MCF 10A (cell line): ENCODE measurements around the gene GOLGA2. TPM values are rescaled to one million over a fixed set of nuclear protein-coding genes. Genes with fewer than 3 reads are reported as not detected.

Experiments used
- BruUV-seq: library from RNA; stranded (reverse); fragments of 400-500 nt; replicated peaks from 2 replicates; lab custom pipeline; 2021; lab: Mats Ljungman, UMichigan
- CTCF ChIA-PET: fragments of 300-600 bp; sonication (Branson Sonifier 250); formaldehyde crosslinking; extraction: SDS; loops from one replicate; lab custom pipeline; 2021; ENCODE audit warnings: antibody characterized with exemption, inconsistent platforms; lab: Yijun Ruan, JAX
- POLR2A ChIA-PET: fragments of 300-600, 350-650 bp; sonication (Branson Sonifier 250); formaldehyde crosslinking; extraction: SDS; loops from one replicate; lab custom pipeline; 2020; ENCODE audit warnings: antibody characterized with exemption, inconsistent platforms; lab: Yijun Ruan, JAX
- DNase-seq: peaks from one replicate; pipeline ENCODE4 v3.0.0-alpha.2; 2018; ENCODE audit not compliant: unreplicated experiment
- H3K27ac Mint-ChIP-seq: one replicate; pipeline ENCODE4 v1.8.0; 2022; ENCODE audit warnings: mild to moderate bottlenecking, low read depth, mixed read lengths; ENCODE audit not compliant: unreplicated experiment
- H3K27me3 Mint-ChIP-seq: one replicate; pipeline ENCODE4 v1.8.0; 2022; ENCODE audit warnings: mixed read lengths; ENCODE audit not compliant: insufficient read depth, unreplicated experiment
- H3K36me3 Mint-ChIP-seq: one replicate; pipeline ENCODE4 v1.8.0; 2022; ENCODE audit warnings: mild to moderate bottlenecking, moderate library complexity, mixed read lengths; ENCODE audit not compliant: insufficient read depth, unreplicated experiment
- H3K4me1 Mint-ChIP-seq: one replicate; pipeline ENCODE4 v1.8.0; 2022; ENCODE audit warnings: mixed read lengths; ENCODE audit not compliant: insufficient read depth, unreplicated experiment
- H3K4me3 Mint-ChIP-seq: one replicate; pipeline ENCODE4 v1.8.0; 2022; ENCODE audit warnings: mild to moderate bottlenecking, moderate library complexity, mixed read lengths; ENCODE audit not compliant: unreplicated experiment
- H3K9me3 Mint-ChIP-seq: one replicate; pipeline ENCODE4 v1.8.0; 2022; ENCODE audit warnings: mixed read lengths; ENCODE audit not compliant: unreplicated experiment
- CTCF ChIP-seq: fragments of 200-600 bp; IDR thresholded peaks from one replicate; pipeline ENCODE4 v1.8.0; 2022; ENCODE audit warnings: antibody characterized with exemption, mild to moderate bottlenecking; ENCODE audit not compliant: unreplicated experiment
- intact Hi-C: fragments of 100-400 bp; cut with micrococcal nuclease; formaldehyde crosslinking; loops from 2 replicates; pipeline ENCODE4 v1.14.1; 2022
- microRNA-seq: library from miRNA; unstranded; fragments of <30 nt; microRNA quantifications from one replicate; pipeline ENCODE4 v1.2.0, GENCODE V29; 2022
- total RNA-seq: library from RNA; stranded (reverse); gene quantifications from 2 replicates; pipeline ENCODE4 v1.2.3, GENCODE V29; 2022

GOLGA2 gene
- total RNA-seq, 1 experiment from 2014 or later, result 124 TPM

DNA sequence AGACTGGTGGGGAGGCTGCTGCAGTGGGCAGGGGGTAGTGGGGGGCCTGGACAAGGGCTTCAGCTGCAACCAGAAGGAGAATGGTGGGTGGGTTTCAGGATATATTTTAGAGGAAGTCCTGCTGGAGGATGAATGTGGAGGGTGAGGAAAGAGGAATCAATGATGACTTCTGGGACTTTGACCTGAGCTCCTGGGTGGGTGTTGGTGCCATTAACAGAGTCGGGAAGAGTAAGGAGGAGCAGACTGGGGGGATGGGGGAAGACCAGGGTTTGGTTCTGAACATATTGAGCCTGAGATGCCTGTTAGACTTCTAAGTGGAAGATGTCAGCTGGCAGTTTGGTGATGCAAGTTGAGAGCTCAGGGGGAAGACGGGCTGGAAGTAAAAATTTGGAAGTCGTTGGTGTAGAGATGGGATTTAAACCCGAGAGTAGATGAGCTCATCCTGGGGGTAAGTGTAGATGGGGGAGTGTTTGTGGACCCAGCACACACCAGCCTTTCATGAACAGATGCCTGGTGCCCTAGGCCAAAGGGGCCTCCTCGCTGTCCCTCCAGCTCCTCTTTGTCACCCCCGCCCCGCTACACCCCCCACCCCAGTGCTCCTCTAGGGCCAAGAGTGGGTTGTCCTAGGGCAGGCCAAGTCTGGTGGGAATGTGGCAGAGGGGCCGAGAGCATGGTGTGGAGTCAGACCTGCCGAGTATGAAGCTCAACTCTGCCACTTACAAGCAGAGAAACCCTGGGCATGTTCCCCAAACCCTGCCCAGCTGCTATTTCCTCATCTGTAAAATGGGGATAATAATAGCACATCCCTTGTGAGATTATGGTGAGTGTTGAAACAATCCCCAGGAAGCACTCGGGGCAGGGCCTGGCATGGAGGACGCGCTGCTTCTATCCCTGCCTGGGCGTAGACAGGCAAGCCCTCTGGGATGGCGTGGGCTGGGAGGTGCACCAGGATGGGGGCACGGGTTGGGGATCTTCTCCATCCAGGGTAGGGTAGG is 68.6 kb downstream of the GOLGA2 start:
- POLR2A ChIA-PET, result interaction anchor here (1.0 kb wide), 1 partner anchor 12 kb away, joined by 3 read pairs; no protein-coding TSS in a partner anchor
- no peak for TF ChIP-seq CTCF
- CTCF ChIA-PET, result interaction anchor here (0.7 to 1.7 kb wide), 3 partner anchors 32 to 88 kb away, joined by 3 to 5 read pairs (median 3); no protein-coding TSS in a partner anchor
- Mint-ChIP-seq H3K9me3 (no peaks in the 10 kb centered on the region), H3K36me3 (no peaks in the 10 kb centered on the region), H3K27me3 (peaks cover 39% of the 10 kb centered on the region), H3K4me1 (peaks cover 5% of the 10 kb centered on the region), H3K4me3 (no peak overlapping the region), H3K27ac (no peak overlapping the region)
- intact Hi-C loops, result no loop called here
- BruUV-seq, result no TSS peak
- DNase-seq, result no peak

- Mint-ChIP-seq H3K4me3 (no peak overlapping the region), H3K36me3 (no peaks in the 10 kb centered on the region), H3K27ac (no peak overlapping the region), H3K27me3 (peaks cover 32% of the 10 kb centered on the region), H3K4me1 (peaks cover 5% of the 10 kb centered on the region), H3K9me3 (no peaks in the 10 kb centered on the region)
- ChIA-PET POLR2A (interaction anchor here (1.0 kb wide), 1 partner anchor 12 kb away, joined by 3 read pairs; no protein-coding TSS in a partner anchor), CTCF (interaction anchor here (1.0 to 1.7 kb wide), 2 partner anchors 32 to 88 kb away, joined by 3 to 5 read pairs; no protein-coding TSS in a partner anchor)
- TF ChIP-seq CTCF, result no peak
- intact Hi-C loops, result no loop called here
- no peak for DNase-seq
- no TSS peak for BruUV-seq
Measured at GRCh38 chr9:128206484-128206883, 69.3 kb downstream of the GOLGA2 start.

Small RNAs within 50 kb of the gene (microRNA-seq; reads per million reads assigned to microRNA genes)
- not detected for gene MIR199B
- not detected for gene MIR3154

Other genes starting within 250 kb of the GOLGA2 start
- 15.8 and 17.1 TPM in 2 replicates for gene NAIF1, start 208.7 kb downstream of the GOLGA2 start, total RNA-seq
- gene SLC25A25, start 207.8 kb downstream of the GOLGA2 start, total RNA-seq, result 11.1 and 15.5 TPM in 2 replicates
- 114 and 130 TPM in 2 replicates for gene PTGES2, start 148.3 kb downstream of the GOLGA2 start, total RNA-seq
- gene LCN2, start 126.6 kb downstream of the GOLGA2 start, total RNA-seq, result 7.7 and 41.6 TPM in 2 replicates
- 68.6 and 70.4 TPM in 2 replicates for gene BBLN, start 115.7 kb downstream of the GOLGA2 start, total RNA-seq
- gene CIZ1, start 84.4 kb downstream of the GOLGA2 start, total RNA-seq, result 133 and 151 TPM in 2 replicates
- gene DNM1, start 72.6 kb downstream of the GOLGA2 start, total RNA-seq, result 0.98 and 2.0 TPM in 2 replicates
- gene SWI5, start 269 bp upstream of the GOLGA2 start, total RNA-seq, result 27.7 and 39.0 TPM in 2 replicates
- gene TRUB2, start 46.4 kb upstream of the GOLGA2 start, total RNA-seq, result 36.1 and 37.6 TPM in 2 replicates
- 57.1 and 58.9 TPM in 2 replicates for gene COQ4, start 46.8 kb upstream of the GOLGA2 start, total RNA-seq
- gene SLC27A4, start 64.5 kb upstream of the GOLGA2 start, total RNA-seq, result 17.0 and 18.8 TPM in 2 replicates
- 56.8 and 57.7 TPM in 2 replicates for gene URM1, start 95.4 kb upstream of the GOLGA2 start, total RNA-seq
- 2.3 and 4.1 TPM in 2 replicates for gene CERCAM, start 144.8 kb upstream of the GOLGA2 start, total RNA-seq
- gene ODF2, start 180.0 kb upstream of the GOLGA2 start, total RNA-seq, result 34.4 and 37.3 TPM in 2 replicates
- gene GLE1, start 228.7 kb upstream of the GOLGA2 start, total RNA-seq, result 34.1 TPM in 2 replicates